GM23338 (cell line): Measurements from ENCODE around the gene BROX. TPM values are rescaled to one million over a fixed set of nuclear protein-coding genes. Genes with fewer than 3 reads are reported as not detected.

Source experiments
- EZH2 ChIP-seq: fragments of 200-600 bp; sonication (generic); IDR thresholded peaks from one replicate; pipeline ENCODE4 v1.8.0; 2017; ENCODE audit warnings: antibody characterized with exemption, mild to moderate bottlenecking, low read depth; ENCODE audit not compliant: unreplicated experiment
- EZH2phosphoT487 ChIP-seq: fragments of 200-600 bp; sonication (generic); IDR thresholded peaks from one replicate; pipeline ENCODE4 v1.8.1; 2018; ENCODE audit warnings: antibody characterized with exemption; ENCODE audit not compliant: unreplicated experiment
- JUNB ChIP-seq: IDR thresholded peaks from one replicate; pipeline ENCODE4 v1.6.1; 2016; ENCODE audit warnings: antibody characterized with exemption; ENCODE audit not compliant: unreplicated experiment
- NANOG ChIP-seq: IDR thresholded peaks from 2 replicates; pipeline ENCODE4 v1.6.1; 2016; ENCODE audit warnings: antibody characterized with exemption, borderline replicate concordance
- ZNF114 ChIP-seq: fragments of 250-450 bp; sonication (Bioruptor Pico); IDR thresholded peaks from 2 replicates; pipeline ENCODE4 v1.5.0; 2020; ENCODE audit warnings: mild to moderate bottlenecking, moderate library complexity
- ZNF331 ChIP-seq: fragments of 250-450 bp; sonication (Bioruptor Pico); IDR thresholded peaks from 2 replicates; pipeline ENCODE4 v1.5.0; 2020; ENCODE audit warnings: low read depth, mild to moderate bottlenecking, moderate library complexity
- polyA plus RNA-seq: library from polyadenylated mRNA; unstranded; fragments of >200 nt; fragmentation: Nextera tagmentation; extraction: Ambion mirVana; gene quantifications from 2 replicates; pipeline ENCODE4 v1.2.1, GENCODE V29; 2016
- total RNA-seq: library from RNA; depleted of rRNA; stranded (reverse); fragments of >200 nt; shearing (Covaris generic); gene quantifications from 2 replicates; pipeline ENCODE4 v1.2.3, GENCODE V29; 2014
- TF ChIP-seq, protein P1 (sequence below): fragments of 250-450 bp; sonication (Bioruptor Pico); IDR thresholded peaks from 2 replicates; pipeline ENCODE4 v1.5.0; 2020; ENCODE audit warnings: mild to moderate bottlenecking, moderate library complexity
- TF ChIP-seq, protein P2 (sequence below): IDR thresholded peaks from 2 replicates; pipeline ENCODE4 v1.6.1; 2016; ENCODE audit warnings: antibody characterized with exemption
- TF ChIP-seq, protein P3 (sequence below): IDR thresholded peaks from one replicate; pipeline ENCODE4 v1.6.1; 2018; ENCODE audit warnings: antibody characterized with exemption; ENCODE audit not compliant: unreplicated experiment

BROX gene
- total and polyA plus RNA-seq, 2 experiments from 2014 or later, result 26.5 to 32.3 TPM

DNA sequence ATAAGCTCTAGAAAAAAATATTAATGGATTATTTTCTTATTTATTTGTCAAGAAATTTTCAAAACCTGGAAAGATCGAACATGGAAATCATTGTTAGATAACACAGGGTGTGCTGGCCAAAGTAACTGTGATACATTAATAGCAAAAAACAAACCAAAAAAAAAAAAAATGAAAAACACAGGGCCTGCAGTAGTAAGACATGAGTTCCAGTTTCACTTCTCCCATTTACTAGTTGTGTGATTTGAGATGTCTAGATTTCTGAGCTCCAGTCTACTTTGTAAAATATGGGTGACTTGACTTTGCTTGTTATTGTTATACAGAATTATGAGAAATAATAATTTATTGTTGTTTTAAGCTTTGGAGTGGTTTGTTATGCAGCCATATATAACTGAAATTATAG is 38.3 kb downstream of the BROX start (continued):
- TF ChIP-seq, protein P1, sequence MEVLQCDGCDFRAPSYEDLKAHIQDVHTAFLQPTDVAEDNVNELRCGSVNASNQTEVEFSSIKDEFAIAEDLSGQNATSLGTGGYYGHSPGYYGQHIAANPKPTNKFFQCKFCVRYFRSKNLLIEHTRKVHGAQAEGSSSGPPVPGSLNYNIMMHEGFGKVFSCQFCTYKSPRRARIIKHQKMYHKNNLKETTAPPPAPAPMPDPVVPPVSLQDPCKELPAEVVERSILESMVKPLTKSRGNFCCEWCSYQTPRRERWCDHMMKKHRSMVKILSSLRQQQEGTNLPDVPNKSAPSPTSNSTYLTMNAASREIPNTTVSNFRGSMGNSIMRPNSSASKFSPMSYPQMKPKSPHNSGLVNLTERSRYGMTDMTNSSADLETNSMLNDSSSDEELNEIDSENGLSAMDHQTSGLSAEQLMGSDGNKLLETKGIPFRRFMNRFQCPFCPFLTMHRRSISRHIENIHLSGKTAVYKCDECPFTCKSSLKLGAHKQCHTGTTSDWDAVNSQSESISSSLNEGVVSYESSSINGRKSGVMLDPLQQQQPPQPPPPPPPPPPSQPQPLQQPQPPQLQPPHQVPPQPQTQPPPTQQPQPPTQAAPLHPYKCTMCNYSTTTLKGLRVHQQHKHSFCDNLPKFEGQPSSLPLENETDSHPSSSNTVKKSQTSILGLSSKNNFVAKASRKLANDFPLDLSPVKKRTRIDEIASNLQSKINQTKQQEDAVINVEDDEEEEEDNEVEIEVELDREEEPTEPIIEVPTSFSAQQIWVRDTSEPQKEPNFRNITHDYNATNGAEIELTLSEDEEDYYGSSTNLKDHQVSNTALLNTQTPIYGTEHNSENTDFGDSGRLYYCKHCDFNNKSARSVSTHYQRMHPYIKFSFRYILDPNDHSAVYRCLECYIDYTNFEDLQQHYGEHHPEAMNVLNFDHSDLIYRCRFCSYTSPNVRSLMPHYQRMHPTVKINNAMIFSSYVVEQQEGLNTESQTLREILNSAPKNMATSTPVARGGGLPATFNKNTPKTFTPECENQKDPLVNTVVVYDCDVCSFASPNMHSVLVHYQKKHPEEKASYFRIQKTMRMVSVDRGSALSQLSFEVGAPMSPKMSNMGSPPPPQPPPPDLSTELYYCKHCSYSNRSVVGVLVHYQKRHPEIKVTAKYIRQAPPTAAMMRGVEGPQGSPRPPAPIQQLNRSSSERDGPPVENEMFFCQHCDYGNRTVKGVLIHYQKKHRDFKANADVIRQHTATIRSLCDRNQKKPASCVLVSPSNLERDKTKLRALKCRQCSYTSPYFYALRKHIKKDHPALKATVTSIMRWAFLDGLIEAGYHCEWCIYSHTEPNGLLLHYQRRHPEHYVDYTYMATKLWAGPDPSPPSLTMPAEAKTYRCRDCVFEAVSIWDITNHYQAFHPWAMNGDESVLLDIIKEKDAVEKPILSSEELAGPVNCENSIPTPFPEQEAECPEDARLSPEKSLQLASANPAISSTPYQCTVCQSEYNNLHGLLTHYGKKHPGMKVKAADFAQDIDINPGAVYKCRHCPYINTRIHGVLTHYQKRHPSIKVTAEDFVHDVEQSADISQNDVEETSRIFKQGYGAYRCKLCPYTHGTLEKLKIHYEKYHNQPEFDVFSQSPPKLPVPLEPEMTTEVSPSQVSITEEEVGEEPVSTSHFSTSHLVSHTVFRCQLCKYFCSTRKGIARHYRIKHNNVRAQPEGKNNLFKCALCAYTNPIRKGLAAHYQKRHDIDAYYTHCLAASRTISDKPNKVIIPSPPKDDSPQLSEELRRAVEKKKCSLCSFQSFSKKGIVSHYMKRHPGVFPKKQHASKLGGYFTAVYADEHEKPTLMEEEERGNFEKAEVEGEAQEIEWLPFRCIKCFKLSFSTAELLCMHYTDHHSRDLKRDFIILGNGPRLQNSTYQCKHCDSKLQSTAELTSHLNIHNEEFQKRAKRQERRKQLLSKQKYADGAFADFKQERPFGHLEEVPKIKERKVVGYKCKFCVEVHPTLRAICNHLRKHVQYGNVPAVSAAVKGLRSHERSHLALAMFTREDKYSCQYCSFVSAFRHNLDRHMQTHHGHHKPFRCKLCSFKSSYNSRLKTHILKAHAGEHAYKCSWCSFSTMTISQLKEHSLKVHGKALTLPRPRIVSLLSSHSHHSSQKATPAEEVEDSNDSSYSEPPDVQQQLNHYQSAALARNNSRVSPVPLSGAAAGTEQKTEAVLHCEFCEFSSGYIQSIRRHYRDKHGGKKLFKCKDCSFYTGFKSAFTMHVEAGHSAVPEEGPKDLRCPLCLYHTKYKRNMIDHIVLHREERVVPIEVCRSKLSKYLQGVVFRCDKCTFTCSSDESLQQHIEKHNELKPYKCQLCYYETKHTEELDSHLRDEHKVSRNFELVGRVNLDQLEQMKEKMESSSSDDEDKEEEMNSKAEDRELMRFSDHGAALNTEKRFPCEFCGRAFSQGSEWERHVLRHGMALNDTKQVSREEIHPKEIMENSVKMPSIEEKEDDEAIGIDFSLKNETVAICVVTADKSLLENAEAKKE, result no peak
- TF ChIP-seq, protein P2, sequence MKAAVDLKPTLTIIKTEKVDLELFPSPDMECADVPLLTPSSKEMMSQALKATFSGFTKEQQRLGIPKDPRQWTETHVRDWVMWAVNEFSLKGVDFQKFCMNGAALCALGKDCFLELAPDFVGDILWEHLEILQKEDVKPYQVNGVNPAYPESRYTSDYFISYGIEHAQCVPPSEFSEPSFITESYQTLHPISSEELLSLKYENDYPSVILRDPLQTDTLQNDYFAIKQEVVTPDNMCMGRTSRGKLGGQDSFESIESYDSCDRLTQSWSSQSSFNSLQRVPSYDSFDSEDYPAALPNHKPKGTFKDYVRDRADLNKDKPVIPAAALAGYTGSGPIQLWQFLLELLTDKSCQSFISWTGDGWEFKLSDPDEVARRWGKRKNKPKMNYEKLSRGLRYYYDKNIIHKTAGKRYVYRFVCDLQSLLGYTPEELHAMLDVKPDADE, result no peak
- TF ChIP-seq NANOG (no peak), JUNB (no peak), ZNF331 (CRISPR knock-in tag) (no peak), EZH2 (no peak), ZNF114 (no peak), EZH2phosphoT487 (no peak)
- TF ChIP-seq, protein P3, sequence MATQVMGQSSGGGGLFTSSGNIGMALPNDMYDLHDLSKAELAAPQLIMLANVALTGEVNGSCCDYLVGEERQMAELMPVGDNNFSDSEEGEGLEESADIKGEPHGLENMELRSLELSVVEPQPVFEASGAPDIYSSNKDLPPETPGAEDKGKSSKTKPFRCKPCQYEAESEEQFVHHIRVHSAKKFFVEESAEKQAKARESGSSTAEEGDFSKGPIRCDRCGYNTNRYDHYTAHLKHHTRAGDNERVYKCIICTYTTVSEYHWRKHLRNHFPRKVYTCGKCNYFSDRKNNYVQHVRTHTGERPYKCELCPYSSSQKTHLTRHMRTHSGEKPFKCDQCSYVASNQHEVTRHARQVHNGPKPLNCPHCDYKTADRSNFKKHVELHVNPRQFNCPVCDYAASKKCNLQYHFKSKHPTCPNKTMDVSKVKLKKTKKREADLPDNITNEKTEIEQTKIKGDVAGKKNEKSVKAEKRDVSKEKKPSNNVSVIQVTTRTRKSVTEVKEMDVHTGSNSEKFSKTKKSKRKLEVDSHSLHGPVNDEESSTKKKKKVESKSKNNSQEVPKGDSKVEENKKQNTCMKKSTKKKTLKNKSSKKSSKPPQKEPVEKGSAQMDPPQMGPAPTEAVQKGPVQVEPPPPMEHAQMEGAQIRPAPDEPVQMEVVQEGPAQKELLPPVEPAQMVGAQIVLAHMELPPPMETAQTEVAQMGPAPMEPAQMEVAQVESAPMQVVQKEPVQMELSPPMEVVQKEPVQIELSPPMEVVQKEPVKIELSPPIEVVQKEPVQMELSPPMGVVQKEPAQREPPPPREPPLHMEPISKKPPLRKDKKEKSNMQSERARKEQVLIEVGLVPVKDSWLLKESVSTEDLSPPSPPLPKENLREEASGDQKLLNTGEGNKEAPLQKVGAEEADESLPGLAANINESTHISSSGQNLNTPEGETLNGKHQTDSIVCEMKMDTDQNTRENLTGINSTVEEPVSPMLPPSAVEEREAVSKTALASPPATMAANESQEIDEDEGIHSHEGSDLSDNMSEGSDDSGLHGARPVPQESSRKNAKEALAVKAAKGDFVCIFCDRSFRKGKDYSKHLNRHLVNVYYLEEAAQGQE, result no peak
